Activated CD4-positive, alpha-beta T cell treated with anti-CD3 and anti-CD28 coated beads, Interleukin-2, amount 10 ng/mL, durations not matched to agents 7 days and 5 days (primary cell): ENCODE data around the gene PHYHD1. TPM values are rescaled to one million over a fixed set of nuclear protein-coding genes. Genes with fewer than 3 reads are reported as not detected.
"Not testable (repeated sequence)": the region's sequence is repeated elsewhere in the genome, so short reads cannot be mapped to it uniquely, and the experiment has no call there.

Experiments used
- CTCF ChIA-PET: fragments of 350-600 bp; sonication (Branson Sonifier 250); formaldehyde crosslinking; loops from one replicate; lab custom pipeline; 2021; ENCODE audit warnings: antibody characterized with exemption; lab: Charles Lee
- POLR2A ChIA-PET: fragments of 350-600 bp; sonication (Branson Sonifier 250); formaldehyde crosslinking; loops from one replicate; lab custom pipeline; 2021; ENCODE audit warnings: antibody characterized with exemption; lab: Charles Lee
- DNase-seq: peaks from one replicate; pipeline ENCODE4 v3.0.0-alpha.2; 2020
- H3K27ac Mint-ChIP-seq: one replicate; pipeline ENCODE4 v1.8.0; 2021; ENCODE audit warnings: mild to moderate bottlenecking, moderate library complexity, mixed read lengths
- H3K27me3 Mint-ChIP-seq: one replicate; pipeline ENCODE4 v1.8.0; 2021; ENCODE audit warnings: mixed read lengths
- H3K36me3 Mint-ChIP-seq: one replicate; pipeline ENCODE4 v1.8.0; 2021; ENCODE audit warnings: low read depth, mixed read lengths
- H3K4me1 Mint-ChIP-seq: one replicate; pipeline ENCODE4 v1.8.0; 2021; ENCODE audit warnings: mixed read lengths
- H3K4me3 Mint-ChIP-seq: one replicate; pipeline ENCODE4 v1.8.0; 2021; ENCODE audit warnings: mild to moderate bottlenecking, moderate library complexity, mixed read lengths
- H3K9me3 Mint-ChIP-seq: one replicate; pipeline ENCODE4 v1.8.0; 2021; ENCODE audit warnings: mixed read lengths
- total RNA-seq, 2 experiments: library from RNA; stranded (reverse); gene quantifications; one replicate each; pipeline ENCODE4 v1.2.3, GENCODE V29; 2021

PHYHD1 gene
- total RNA-seq, 2 experiments from 2014 or later = 1.2 to 2.2 TPM

- Mint-ChIP-seq H3K27me3 (no peaks in the 10 kb centered on the region), H3K36me3 (no peaks in the 10 kb centered on the region), H3K9me3 (no peaks in the 10 kb centered on the region), H3K4me3 (no peak overlapping the region), H3K27ac (no peak overlapping the region), H3K4me1 (peaks cover under 1% of the 10 kb centered on the region)
- CTCF ChIA-PET = interaction anchor here (0.7 to 1.4 kb wide), 3 partner anchors 12 to 72 kb away, joined by 3 read pairs; no protein-coding TSS in a partner anchor
- DNase-seq = no peak
- POLR2A ChIA-PET = no interaction called here
Measured at GRCh38 chr9:128933731-128934130, 12.9 kb downstream of the PHYHD1 start.

DNA sequence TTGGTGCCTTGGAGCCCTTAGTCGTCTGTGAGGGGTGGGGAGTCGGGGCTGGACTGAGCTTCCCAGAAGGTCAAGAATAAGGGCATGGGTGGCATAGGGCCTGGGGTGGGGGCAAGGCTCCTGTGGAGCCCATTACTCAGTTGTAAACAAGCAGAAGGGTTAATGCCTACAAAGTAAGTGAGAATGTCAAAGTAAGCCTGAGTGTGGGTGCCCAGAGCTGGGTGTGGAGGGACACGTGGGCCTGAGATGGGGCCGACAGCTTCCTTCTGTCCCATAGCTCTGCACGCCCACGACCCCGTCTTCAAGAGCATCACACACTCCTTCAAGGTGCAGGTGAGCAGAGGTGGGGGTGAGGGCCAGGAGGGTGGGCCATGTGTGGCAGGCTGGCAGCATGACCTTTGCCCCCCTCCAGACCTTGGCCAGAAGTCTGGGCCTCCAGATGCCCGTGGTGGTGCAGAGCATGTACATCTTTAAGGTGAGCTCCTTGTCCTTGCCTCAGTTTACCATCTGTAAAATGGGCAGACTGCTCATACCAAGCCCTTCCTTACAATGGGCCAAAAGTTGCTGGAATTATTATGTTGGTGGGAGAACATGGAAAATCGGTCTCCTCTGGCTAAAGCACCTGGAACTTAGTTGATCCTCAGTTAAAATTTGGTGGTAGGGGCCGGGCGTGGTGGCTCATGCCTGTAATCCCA lies 15.5 kb downstream of the PHYHD1 start:
- DNase-seq = no peak
- peak overlapping the region; percentile 46 for H3K27ac Mint-ChIP-seq
- CTCF ChIA-PET = interaction anchor here (1.2 to 1.8 kb wide), 4 partner anchors 9 to 118 kb away, joined by 3 to 7 read pairs (median 5); partner anchors contain the start of gene ENDOG
- H3K4me1 Mint-ChIP-seq = no peaks in the 10 kb centered on the region
- no peaks in the 10 kb centered on the region for H3K9me3 Mint-ChIP-seq
- H3K27me3 Mint-ChIP-seq = no peaks in the 10 kb centered on the region
- H3K36me3 Mint-ChIP-seq = no peaks in the 10 kb centered on the region
- POLR2A ChIA-PET = no interaction called here
- H3K4me3 Mint-ChIP-seq = no peak overlapping the region

DNA sequence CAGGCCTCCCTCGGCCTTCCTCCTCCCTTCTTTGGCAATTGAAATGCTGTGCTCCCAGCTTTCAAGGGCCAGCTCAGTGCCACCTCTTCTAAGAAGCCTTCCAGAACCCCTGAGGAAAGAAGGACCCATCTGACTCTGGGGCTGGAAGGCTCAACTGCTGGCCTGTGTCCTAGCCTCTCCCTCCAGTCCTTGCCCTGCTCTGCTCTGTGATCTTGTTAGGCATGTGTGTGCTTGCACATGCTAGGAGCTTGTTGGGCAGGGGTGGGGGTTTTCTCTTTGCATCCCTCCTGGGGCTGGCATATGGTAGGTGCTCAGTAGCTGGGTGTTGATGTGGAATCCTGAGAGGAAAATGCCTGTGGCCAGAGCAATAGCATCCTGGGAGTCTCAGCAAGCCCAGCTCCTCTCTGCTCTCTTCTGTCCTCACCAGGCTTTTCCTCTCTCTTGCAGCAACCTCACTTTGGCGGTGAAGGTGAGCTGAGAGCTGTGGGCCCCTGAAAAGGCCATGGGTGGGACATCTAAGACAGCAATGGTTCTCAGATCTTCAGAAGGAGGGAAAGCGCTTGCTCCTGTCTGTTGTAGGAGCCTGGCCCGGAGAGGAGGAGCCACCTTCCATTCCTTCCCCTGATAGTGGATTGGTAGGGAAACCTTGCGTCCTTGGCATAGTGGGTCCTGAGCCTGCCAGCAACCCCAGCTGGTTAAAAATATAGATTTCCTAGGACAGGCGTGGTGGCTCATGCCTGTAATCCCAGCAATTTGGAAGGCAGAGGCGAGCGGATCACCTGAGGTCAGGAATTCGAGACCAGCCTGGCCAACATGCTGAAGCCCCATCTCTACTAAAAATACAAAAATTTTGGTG lies 16.8 kb downstream of the PHYHD1 start:
- DNase-seq = no peak
- H3K27me3 Mint-ChIP-seq = no peaks in the 10 kb centered on the region
- no peaks in the 10 kb centered on the region for H3K9me3 Mint-ChIP-seq
- H3K27ac Mint-ChIP-seq = no peak overlapping the region
- no peaks in the 10 kb centered on the region for H3K36me3 Mint-ChIP-seq
- no peaks in the 10 kb centered on the region for H3K4me1 Mint-ChIP-seq
- ChIA-PET CTCF (interaction anchor here (0.7 to 1.8 kb wide), 6 partner anchors 8 to 1799 kb away, joined by 3 to 7 read pairs (median 4); no protein-coding TSS in a partner anchor), POLR2A (no interaction called here)
- H3K4me3 Mint-ChIP-seq = no peak overlapping the region

DNA sequence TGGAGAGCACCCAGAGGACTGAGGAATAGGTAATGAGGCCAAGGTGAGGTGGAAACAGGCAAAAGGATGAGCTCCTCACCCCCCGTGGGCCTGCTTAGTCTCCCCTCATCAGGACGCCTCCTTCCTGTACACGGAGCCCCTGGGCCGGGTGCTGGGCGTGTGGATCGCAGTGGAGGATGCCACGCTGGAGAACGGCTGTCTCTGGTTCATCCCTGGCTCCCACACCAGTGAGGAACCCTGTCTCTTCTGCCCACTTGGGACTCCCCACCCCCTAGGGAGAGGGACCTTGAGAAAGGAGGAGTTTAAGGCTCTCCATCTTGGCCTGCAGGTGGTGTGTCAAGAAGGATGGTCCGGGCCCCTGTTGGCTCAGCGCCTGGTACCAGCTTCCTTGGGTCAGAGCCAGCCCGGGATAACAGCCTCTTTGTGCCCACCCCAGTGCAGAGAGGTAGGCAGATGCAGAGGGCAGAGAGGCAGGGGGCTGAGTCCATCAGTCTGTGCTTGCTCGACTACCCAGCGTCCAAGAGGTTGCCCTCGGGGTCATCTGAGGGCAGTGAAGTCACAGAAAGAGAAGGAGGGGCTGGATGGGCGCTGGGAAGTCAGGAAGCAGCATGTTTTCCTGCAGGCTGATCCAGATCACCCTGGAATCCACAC lies 19.6 kb downstream of the PHYHD1 start:
- CTCF ChIA-PET = interaction anchor here (0.5 to 1.0 kb wide), 2 partner anchors 63 to 91 kb away, joined by 3 to 5 read pairs; no protein-coding TSS in a partner anchor
- Mint-ChIP-seq H3K4me1 (no peaks in the 10 kb centered on the region), H3K4me3 (no peak overlapping the region), H3K27me3 (no peaks in the 10 kb centered on the region), H3K36me3 (no peaks in the 10 kb centered on the region), H3K9me3 (no peaks in the 10 kb centered on the region), H3K27ac (no peak overlapping the region)
- no peak for DNase-seq
- POLR2A ChIA-PET = no interaction called here

GRCh38 chr9:128940946-128941755 lies 20.4 kb downstream of the PHYHD1 start:
- peaks cover 2% of the 10 kb centered on the region for H3K36me3 Mint-ChIP-seq
- H3K27me3 Mint-ChIP-seq = no peaks in the 10 kb centered on the region
- peaks cover 7% of the 10 kb centered on the region for H3K4me1 Mint-ChIP-seq
- no peak overlapping the region for H3K4me3 Mint-ChIP-seq
- DNase-seq = no peak
- CTCF ChIA-PET = interaction anchor here (0.5 kb wide), 2 partner anchors 92 to 407 kb away, joined by 3 to 5 read pairs; no protein-coding TSS in a partner anchor
- H3K27ac Mint-ChIP-seq = no peak overlapping the region
- POLR2A ChIA-PET = no interaction called here
- H3K9me3 Mint-ChIP-seq = no peaks in the 10 kb centered on the region

- peaks cover 6% of the 10 kb centered on the region for H3K36me3 Mint-ChIP-seq
- H3K27ac Mint-ChIP-seq = no peak overlapping the region
- no peak overlapping the region for H3K4me3 Mint-ChIP-seq
- peaks cover 24% of the 10 kb centered on the region for H3K4me1 Mint-ChIP-seq
- POLR2A ChIA-PET = no interaction called here
- no peak for DNase-seq
- no peaks in the 10 kb centered on the region for H3K27me3 Mint-ChIP-seq
- H3K9me3 Mint-ChIP-seq = no peaks in the 10 kb centered on the region
- CTCF ChIA-PET = interaction anchor here (0.6 kb wide), 1 partner anchor 70 kb away, joined by 3 read pairs; no protein-coding TSS in a partner anchor
Measured at GRCh38 chr9:128943832-128944620, 23.2 kb downstream of the PHYHD1 start.

DNA sequence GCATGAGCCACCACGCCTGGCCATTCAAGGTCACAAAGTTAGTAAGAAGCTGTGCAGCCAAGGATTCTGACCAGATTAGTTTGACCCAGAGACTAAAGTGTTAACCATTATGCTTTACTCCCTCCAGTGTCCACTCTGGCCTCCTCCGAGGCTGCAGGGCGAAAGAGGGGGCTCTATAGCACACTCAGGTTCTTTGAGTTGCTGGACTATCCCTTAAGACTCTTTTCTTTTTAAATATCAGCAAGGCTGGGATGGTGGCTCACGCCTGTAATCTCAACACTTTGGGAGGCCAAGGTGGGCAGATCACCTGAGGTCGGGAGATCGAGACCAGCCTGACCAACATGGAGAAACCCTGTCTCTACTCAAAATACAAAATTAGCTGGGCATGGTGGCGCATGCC lies 24.2 kb downstream of the PHYHD1 start:
- peaks cover 25% of the 10 kb centered on the region for H3K4me1 Mint-ChIP-seq
- H3K27ac Mint-ChIP-seq, H3K36me3 Mint-ChIP-seq, DNase-seq, POLR2A ChIA-PET, H3K27me3 Mint-ChIP-seq, H3K4me3 Mint-ChIP-seq, H3K9me3 Mint-ChIP-seq: not testable (repeated sequence)
- CTCF ChIA-PET = interaction anchor here (0.7 to 1.2 kb wide), 3 partner anchors 8 to 787 kb away, joined by 3 to 7 read pairs (median 4); no protein-coding TSS in a partner anchor

DNA sequence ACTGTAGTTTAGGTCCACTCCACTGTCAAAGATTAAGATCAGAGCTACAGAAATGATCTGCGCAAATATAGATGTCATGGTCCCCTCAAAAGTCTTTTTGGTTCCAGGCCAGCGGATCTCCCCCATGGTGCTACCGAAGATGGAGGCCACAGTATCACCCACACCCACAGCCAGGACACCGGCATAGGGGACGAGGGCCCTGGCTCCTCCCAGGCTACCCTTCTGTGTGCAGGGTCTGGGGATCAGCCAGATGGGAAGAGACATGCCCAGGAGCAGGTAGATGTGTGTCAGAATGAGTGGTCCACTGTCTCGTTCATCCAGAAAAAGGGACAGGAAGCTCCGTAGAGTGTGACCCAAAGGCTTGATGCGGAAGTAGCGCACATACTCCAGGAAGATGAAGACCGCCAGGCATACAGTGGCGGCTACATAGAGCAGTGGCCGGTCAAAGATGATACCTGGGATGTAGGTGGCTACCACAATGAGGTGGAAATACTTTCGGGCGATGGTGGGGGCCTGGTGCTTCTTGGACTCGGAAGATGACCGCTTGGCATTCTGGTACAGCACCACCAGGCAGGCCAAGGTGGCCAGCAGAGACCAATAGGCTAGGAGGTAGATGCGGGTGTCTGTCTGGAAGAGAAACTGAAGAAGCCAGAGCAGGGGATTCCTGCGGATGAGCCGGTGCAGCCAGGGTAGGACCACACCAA lies 25.2 kb downstream of the PHYHD1 start:
- no peak for DNase-seq
- Mint-ChIP-seq H3K9me3 (no peaks in the 10 kb centered on the region), H3K4me1 (peaks cover 27% of the 10 kb centered on the region), H3K36me3 (peaks cover 6% of the 10 kb centered on the region), H3K4me3 (peak overlapping the region; percentile 95), H3K27ac (peak overlapping the region; percentile 96), H3K27me3 (no peaks in the 10 kb centered on the region)
- ChIA-PET POLR2A (no interaction called here), CTCF (interaction anchor here (0.6 to 1.2 kb wide), 3 partner anchors 9 to 75 kb away, joined by 3 to 7 read pairs (median 6); no protein-coding TSS in a partner anchor)

- peaks cover 8% of the 10 kb centered on the region for H3K36me3 Mint-ChIP-seq
- H3K27me3 Mint-ChIP-seq = no peaks in the 10 kb centered on the region
- ChIA-PET POLR2A (no interaction called here), CTCF (no interaction called here)
- peak overlapping the region; percentile 95 for H3K4me3 Mint-ChIP-seq
- H3K4me1 Mint-ChIP-seq = peaks cover 29% of the 10 kb centered on the region
- H3K9me3 Mint-ChIP-seq = no peaks in the 10 kb centered on the region
- no peak for DNase-seq
- H3K27ac Mint-ChIP-seq = peak overlapping the region; percentile 96
Measured at GRCh38 chr9:128946571-128947276, 25.9 kb downstream of the PHYHD1 start.

- no peaks in the 10 kb centered on the region for H3K9me3 Mint-ChIP-seq
- H3K4me3 Mint-ChIP-seq = peak overlapping the region; percentile 95
- DNase-seq = no peak
- H3K27me3 Mint-ChIP-seq = no peaks in the 10 kb centered on the region
- POLR2A ChIA-PET = no interaction called here
- CTCF ChIA-PET = no interaction called here
- H3K4me1 Mint-ChIP-seq = peaks cover 29% of the 10 kb centered on the region
- H3K27ac Mint-ChIP-seq = peak overlapping the region; percentile 96
- peaks cover 8% of the 10 kb centered on the region for H3K36me3 Mint-ChIP-seq
Measured at GRCh38 chr9:128947277-128947526, 26.4 kb downstream of the PHYHD1 start.
